Sigmoid colon (tissue), 7 donors: ENCODE data around the gene HEMGN. TPM values are rescaled to one million over a fixed set of nuclear protein-coding genes. Genes with fewer than 3 reads are reported as not detected.

Experiments
- DNase-seq: peaks from one replicate; pipeline ENCODE4 v3.0.0-alpha.2; 2019
- H3K27ac ChIP-seq, 4 donors: fragments of 200-600 bp; sonication (generic); one replicate each; pipeline ENCODE4 v1.5.1; 2016 to 2019; ENCODE audit warnings: mild to moderate bottlenecking in 1 of 4
- H3K27me3 ChIP-seq, 3 donors: fragments of 200-600 bp; sonication (generic); one replicate each; pipeline ENCODE4 v1.5.1; 2019; ENCODE audit warnings: mild to moderate bottlenecking in 1 of 3
- H3K36me3 ChIP-seq, 4 donors: fragments of 200-600 bp; sonication (generic); one replicate each; pipeline ENCODE4 v1.5.1; 2016 to 2019
- H3K4me1 ChIP-seq, 4 donors: fragments of 200-600 bp; sonication (generic); one replicate each; pipeline ENCODE4 v1.5.1; 2017 to 2019
- H3K4me3 ChIP-seq, 4 donors: fragments of 200-600 bp; sonication (generic); one replicate each; pipeline ENCODE4 v1.5.1; 2017 to 2019; ENCODE audit warnings: mild to moderate bottlenecking in 2 of 4, moderate library complexity in 1 of 4
- H3K9me3 ChIP-seq, 4 donors: fragments of 200-600 bp in 3 of 4; sonication (generic) in 3 of 4; one replicate each; pipeline versions ENCODE4 v1.5.1 to v1.6.1; 2013 to 2019
- EP300 ChIP-seq, 4 donors: sonication (generic); formaldehyde crosslinking; IDR thresholded peaks; one replicate each; pipeline ENCODE4 v1.6.1; 2017; ENCODE audit warnings: antibody characterized with exemption in 4 of 4
- POLR2A ChIP-seq, 2 donors: fragments of 450-650 bp; IDR thresholded peaks; one replicate each; pipeline ENCODE4 v1.6.1; 2016; ENCODE audit warnings: antibody characterized with exemption in 2 of 2, mild to moderate bottlenecking in 2 of 2, moderate library complexity in 2 of 2
- POLR2AphosphoS5 ChIP-seq, 4 donors: sonication (generic); formaldehyde crosslinking; IDR thresholded peaks; one replicate each; pipeline ENCODE4 v1.6.1; 2017; ENCODE audit warnings: antibody characterized with exemption in 4 of 4
- WGBS, 2 donors: extraction: QIAGEN DNeasy Blood & Tissue Kit; methylation state at CpG; one replicate each; pipeline ENCODE4 v1.1.7; 2013; 5-methylcytosine and 5-hydroxymethylcytosine counted together
- intact Hi-C: fragments of 100-400 bp; cut with DNase I; formaldehyde crosslinking; loops from one replicate; pipeline ENCODE4 v1.15.1; 2023
- polyA plus RNA-seq, 3 donors: library from polyadenylated mRNA; stranded (reverse); fragments of 200-250 nt; gene quantifications; one replicate each; pipeline ENCODE4 v1.2.3, GENCODE V29; 2013
- total RNA-seq, 4 donors: library from RNA; depleted of rRNA; stranded (reverse); fragments of >200 nt; gene quantifications; one replicate each; pipeline ENCODE4 v1.1.0, GENCODE V29; 2016
- TF ChIP-seq, protein P1 (sequence below), 4 experiments: fragments of 450-650 bp in 3 of 4; fragments of 200-600 bp in 1 of 4; IDR thresholded peaks; one replicate each; pipeline ENCODE4 v1.5.1; 2016 to 2019; ENCODE audit warnings: antibody characterized with exemption in 4 of 4, mild to moderate bottlenecking in 3 of 4, moderate library complexity in 2 of 4
- donor health status: healthy with polysubstance abuse.
- donor health status: Bipolar disorder and iron deficiency.
- donor health status: healthy.

HEMGN gene
- total and polyA plus RNA-seq, 7 donors, result 0.25 TPM; not detected in 6

DNA sequence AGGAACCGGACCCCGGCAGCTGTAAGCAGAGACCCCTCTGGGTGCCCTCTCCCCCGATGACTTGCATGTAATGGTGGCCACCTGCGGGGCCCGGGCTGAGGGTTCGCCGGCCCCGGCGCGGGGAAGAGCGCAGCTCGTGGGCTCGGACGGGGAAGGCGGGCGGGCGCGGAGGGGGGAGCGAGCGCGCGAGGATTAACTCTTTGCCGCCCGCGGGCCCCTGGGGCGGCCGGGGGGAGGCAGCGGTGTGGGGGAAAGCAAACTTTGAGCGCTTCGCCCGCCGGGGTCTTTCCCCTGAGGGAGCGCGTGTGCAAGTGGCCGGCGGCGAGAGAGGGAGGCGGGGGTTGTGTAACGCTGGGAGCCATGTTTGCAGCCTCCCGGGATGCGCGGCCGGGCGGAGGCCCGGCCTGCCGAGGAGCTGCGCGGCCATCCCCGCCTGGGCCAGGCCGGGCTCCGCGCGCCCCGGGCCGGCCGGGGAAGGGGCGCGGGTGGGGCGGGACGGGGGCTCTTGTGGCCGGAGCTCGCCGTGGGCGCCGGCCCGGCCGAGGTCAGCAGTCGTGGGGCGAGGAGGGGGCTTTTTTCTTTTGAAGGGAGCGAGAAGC lies 45.7 kb upstream of the HEMGN start:
- intact Hi-C loops, result loop anchor here (1.0 to 5.0 kb wide), 5 partner anchors 51 to 351 kb away; partner anchors contain the start of genes NANS, NCBP1, TBC1D2 and TRMO
- 0 to 1% methylated on average over 70 of the region's 70 CpGs for WGBS, 2 donors
- H3K4me1 ChIP-seq, result peaks cover 0 to 53% (median 40%) of the 10 kb centered on the region in 4 donors

DNA sequence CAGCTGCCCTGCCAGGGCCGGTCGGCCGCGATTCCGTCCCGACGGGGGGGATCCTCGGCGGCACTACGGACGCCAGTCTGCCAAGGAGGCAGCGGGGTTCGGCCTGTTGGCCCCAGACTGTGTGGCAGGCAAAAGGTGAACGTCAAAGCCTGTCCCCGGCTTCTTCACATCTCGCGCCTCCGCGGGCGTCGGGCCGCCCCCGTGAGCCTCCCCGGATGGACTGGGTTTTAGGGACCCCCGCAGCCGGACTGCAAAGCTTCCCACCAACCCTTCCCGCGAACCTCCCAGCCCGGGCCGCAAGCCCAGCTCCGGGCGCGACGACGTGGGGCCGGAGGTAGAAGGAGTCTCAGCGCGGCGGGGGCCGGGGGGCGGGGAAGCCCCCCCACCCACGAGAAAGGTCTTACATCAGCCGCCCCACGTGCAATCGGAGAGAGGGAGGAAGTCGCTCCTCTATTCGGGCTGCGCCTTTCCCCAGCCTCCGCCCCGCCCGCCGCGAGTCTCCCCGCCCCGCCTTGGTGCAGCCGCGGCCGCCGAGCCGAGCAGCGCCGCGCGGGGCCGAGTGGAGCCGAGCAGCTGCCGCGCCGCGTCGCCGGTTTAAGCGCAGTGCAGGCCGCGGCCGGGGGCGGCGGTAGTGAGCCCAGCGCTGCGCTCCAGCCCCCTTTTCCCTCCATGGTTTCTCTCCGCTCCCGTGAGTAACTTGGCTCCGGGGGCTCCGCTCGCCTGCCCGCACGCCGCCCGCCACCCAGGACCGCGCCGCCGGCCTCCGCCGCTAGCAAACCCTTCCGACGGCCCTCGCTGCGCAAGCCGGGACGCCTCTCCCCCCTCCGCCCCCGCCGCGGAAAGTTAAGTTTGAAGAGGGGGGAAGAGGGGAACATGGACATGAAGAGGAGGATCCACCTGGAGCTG lies 45.0 kb upstream of the HEMGN start, which contains the start of gene ANP32B:
ANP32B (plus strand) TSS at position 659 of the 906 bp plus-strand sequence; CDS start at position 874, 215 bp downstream.
- Histone ChIP-seq H3K27me3 (no peaks in the 10 kb centered on the region), H3K9me3 (no peaks in the 10 kb centered on the region), H3K4me1 (peaks cover 0 to 45% (median 34%) of the 10 kb centered on the region in 4 donors), H3K27ac (peak within 1 kb of the TSS; percentile 98 to 100 (median 98)), H3K4me3 (peak within 1 kb of the TSS; percentile 76 to 97 (median 93)), H3K36me3 (no peaks in the 10 kb centered on the region)
- peak; percentile 96 for DNase-seq
- intact Hi-C loops, result loop anchor here (1.0 to 5.0 kb wide), 5 partner anchors 52 to 350 kb away; partner anchors contain the start of genes NANS, NCBP1, TBC1D2 and TRMO
- TF ChIP-seq, protein P1, sequence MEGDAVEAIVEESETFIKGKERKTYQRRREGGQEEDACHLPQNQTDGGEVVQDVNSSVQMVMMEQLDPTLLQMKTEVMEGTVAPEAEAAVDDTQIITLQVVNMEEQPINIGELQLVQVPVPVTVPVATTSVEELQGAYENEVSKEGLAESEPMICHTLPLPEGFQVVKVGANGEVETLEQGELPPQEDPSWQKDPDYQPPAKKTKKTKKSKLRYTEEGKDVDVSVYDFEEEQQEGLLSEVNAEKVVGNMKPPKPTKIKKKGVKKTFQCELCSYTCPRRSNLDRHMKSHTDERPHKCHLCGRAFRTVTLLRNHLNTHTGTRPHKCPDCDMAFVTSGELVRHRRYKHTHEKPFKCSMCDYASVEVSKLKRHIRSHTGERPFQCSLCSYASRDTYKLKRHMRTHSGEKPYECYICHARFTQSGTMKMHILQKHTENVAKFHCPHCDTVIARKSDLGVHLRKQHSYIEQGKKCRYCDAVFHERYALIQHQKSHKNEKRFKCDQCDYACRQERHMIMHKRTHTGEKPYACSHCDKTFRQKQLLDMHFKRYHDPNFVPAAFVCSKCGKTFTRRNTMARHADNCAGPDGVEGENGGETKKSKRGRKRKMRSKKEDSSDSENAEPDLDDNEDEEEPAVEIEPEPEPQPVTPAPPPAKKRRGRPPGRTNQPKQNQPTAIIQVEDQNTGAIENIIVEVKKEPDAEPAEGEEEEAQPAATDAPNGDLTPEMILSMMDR (IDR thresholded peaks at IDR 0.05), result peak; percentile 33 to 92 (median 44)
- no peak for TF ChIP-seq POLR2A (IDR thresholded peaks at IDR 0.05)
- TF ChIP-seq POLR2AphosphoS5 (IDR thresholded peaks at IDR 0.05), result peak; percentile 16 to 70 (median 45)
- WGBS, 2 donors, result 1% methylated on average over 105 of the region's 105 CpGs

More for the DNA sequence above, 45.7 kb upstream of the HEMGN start:
- no peaks in the 10 kb centered on the region for H3K36me3 ChIP-seq
- peak overlapping the region; percentile 98 to 100 (median 98) for H3K27ac ChIP-seq
- TF ChIP-seq POLR2AphosphoS5 (IDR thresholded peaks at IDR 0.05), result peak in 2 of 4 donors; percentile 10 to 24
- TF ChIP-seq, protein P1 (IDR thresholded peaks at IDR 0.05), result no peak
- TF ChIP-seq EP300 (IDR thresholded peaks at IDR 0.05), result peak in 1 of 4 donors; percentile 11
- TF ChIP-seq POLR2A (IDR thresholded peaks at IDR 0.05), result no peak
- peak; percentile 80 for DNase-seq
- no peaks in the 10 kb centered on the region for H3K27me3 ChIP-seq
- H3K4me3 ChIP-seq, result peak overlapping the region; percentile 76 to 97 (median 93)
- H3K9me3 ChIP-seq, result no peaks in the 10 kb centered on the region

DNA sequence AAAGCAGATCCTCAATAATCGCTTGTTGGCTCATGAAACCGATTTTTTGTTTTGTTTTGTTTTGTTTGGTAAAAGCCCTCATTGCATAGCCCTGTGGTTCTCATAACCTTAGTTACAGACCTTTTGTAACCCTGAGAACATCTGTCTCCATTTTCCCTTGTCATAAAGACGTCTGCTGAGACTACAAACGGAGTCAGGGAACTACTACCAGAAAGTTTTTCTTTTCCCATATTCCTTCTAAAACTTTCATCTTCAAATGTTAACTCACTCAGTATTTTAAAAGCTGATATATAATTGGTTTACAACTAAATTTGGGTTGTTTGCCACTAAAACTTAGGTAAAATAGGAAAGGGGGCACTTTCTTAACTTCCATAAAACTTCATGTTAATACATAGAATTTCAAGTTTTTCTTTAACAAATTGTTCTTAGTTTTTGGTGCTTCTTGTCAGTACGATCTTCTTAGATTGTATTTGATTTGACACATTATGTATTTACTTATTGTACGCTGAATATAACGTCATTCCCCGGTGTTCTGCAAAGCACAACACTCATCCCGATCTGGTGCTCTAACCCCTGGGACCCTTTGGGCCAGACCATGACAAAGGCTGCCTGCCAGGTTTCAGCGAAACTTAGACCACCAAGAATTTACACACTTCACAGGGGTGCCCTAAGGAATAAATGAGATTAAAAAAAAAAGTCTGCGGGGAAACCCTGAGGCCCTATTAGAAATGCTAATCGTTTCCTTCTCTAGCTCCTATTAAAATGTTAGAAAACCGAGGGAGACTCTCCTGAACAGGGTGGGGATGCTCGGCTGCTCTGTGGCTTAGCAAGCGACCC lies 44.1 kb upstream of the HEMGN start:
- intact Hi-C loops, result loop anchor here (2.0 to 5.0 kb wide), 4 partner anchors 53 to 349 kb away; partner anchors contain the start of genes NANS, NCBP1, TBC1D2 and TSTD2
- Histone ChIP-seq H3K4me3 (peak overlapping the region; percentile 39 to 97 (median 84)), H3K36me3 (no peaks in the 10 kb centered on the region), H3K27ac (peak overlapping the region; percentile 98 to 100 (median 98)), H3K9me3 (no peaks in the 10 kb centered on the region), H3K27me3 (no peaks in the 10 kb centered on the region), H3K4me1 (peaks cover 0 to 37% (median 27%) of the 10 kb centered on the region in 4 donors)
- TF ChIP-seq POLR2A (IDR thresholded peaks at IDR 0.05), result no peak
- TF ChIP-seq, protein P1 (IDR thresholded peaks at IDR 0.05), result no peak
- no peak for TF ChIP-seq EP300 (IDR thresholded peaks at IDR 0.05)
- no peak for DNase-seq
- 23 to 41% methylated on average over 15 of the region's 15 CpGs for WGBS, 2 donors
